A549 (cell line): ENCODE data around the gene LRP6. TPM values are rescaled to one million over a fixed set of nuclear protein-coding genes. Genes with fewer than 3 reads are reported as not detected.
"Not testable (repeated sequence)": the region's sequence is repeated elsewhere in the genome, so short reads cannot be mapped to it uniquely, and the experiment has no call there.

Experiments
- ATAC-seq, 2 experiments: fragments of 200-7000 bp in 1 of 2; fragments of >200 bp in 1 of 2; cut with Nextera tagmentation in 1 of 2; cut with Tn5 transposase in 1 of 2; 3 replicates each; pipeline versions ENCODE4 v1.8.0 to v1.9.1; 2018 to 2020; ENCODE audit warnings: mild to moderate bottlenecking in 1 of 2, moderate library complexity in 1 of 2
- CTCF ChIA-PET: fragments of 300-600 bp; sonication (Branson Sonifier 250); formaldehyde crosslinking; extraction: SDS; loops from one replicate; lab custom pipeline; 2021; ENCODE audit warnings: antibody characterized with exemption, inconsistent platforms; lab: Yijun Ruan, JAX
- POLR2A ChIA-PET: fragments of 350-600 bp; formaldehyde crosslinking; extraction: SDS; loops from one replicate; lab custom pipeline; 2021; ENCODE audit warnings: antibody characterized with exemption, inconsistent platforms; lab: Yijun Ruan, JAX
- DNase-seq, 2 experiments: peaks; one replicate each; pipeline versions ENCODE4 v3.0.0 to v3.0.0-alpha.2; 2011 to 2016; ENCODE audit warnings: low read depth in 1 of 2, low spot score in 1 of 2
- FAIRE-seq: peaks from 2 replicates; lab custom pipeline; 2011; peaks lifted over from hg19 to GRCh38; lab: Jason Lieb, UNC
- H3K27ac ChIP-seq, 2 experiments: fragments of >200 bp; sonication (Bioruptor Twin); formaldehyde crosslinking; 3 replicates each; pipeline ENCODE4 v1.5.1; 2016 to 2017
- H3K4me1 ChIP-seq: fragments of >200 bp; sonication (Bioruptor Twin); formaldehyde crosslinking; 3 replicates; pipeline ENCODE4 v1.6.1; 2016
- H3K4me2 ChIP-seq: fragments of >200 bp; sonication (Bioruptor Twin); formaldehyde crosslinking; 3 replicates; pipeline ENCODE4 v1.6.1; 2016
- H3K4me3 ChIP-seq: fragments of >200 bp; sonication (Bioruptor Twin); formaldehyde crosslinking; 3 replicates; pipeline ENCODE4 v1.5.1; 2016
- H3K9me3 ChIP-seq: fragments of >200 bp; sonication (Bioruptor Twin); formaldehyde crosslinking; 3 replicates; pipeline ENCODE4 v1.6.1; 2016
- CEBPB ChIP-seq, 2 experiments: fragments of >200 bp in 1 of 2; sonication (Bioruptor Twin) in 1 of 2; formaldehyde crosslinking in 1 of 2; IDR thresholded peaks; 2 replicates each; pipeline ENCODE4 v1.6.1; 2012 to 2016
- E2F6 ChIP-seq: IDR thresholded peaks from 2 replicates; pipeline ENCODE4 v1.6.1; 2012; ENCODE audit warnings: low read depth, borderline replicate concordance
- HDAC2 ChIP-seq: fragments of 200-600 bp; sonication (generic); IDR thresholded peaks from 2 replicates; pipeline ENCODE4 v1.6.1; 2016
- HMGXB4 ChIP-seq: fragments of 250-450 bp; sonication (Bioruptor Pico); IDR thresholded peaks from 2 replicates; pipeline ENCODE4 v1.5.0; 2021; ENCODE audit warnings: mild to moderate bottlenecking, moderate library complexity, borderline replicate concordance
- KDM1A ChIP-seq: fragments of 200-600 bp; sonication (generic); IDR thresholded peaks from 2 replicates; pipeline ENCODE4 v1.6.1; 2016; ENCODE audit warnings: low read depth, mild to moderate bottlenecking
- MAX ChIP-seq: IDR thresholded peaks from 2 replicates; pipeline ENCODE4 v1.6.1; 2012
- MAZ ChIP-seq: fragments of 150-350 bp; IDR thresholded peaks from 2 replicates; pipeline ENCODE4 v1.6.1; 2014; ENCODE audit warnings: antibody characterized with exemption, low read depth, low read length, borderline replicate concordance
- NPAS2 ChIP-seq: fragments of 250-450 bp; sonication (Bioruptor Pico); IDR thresholded peaks from 2 replicates; pipeline ENCODE4 v1.8.0; 2022; ENCODE audit warnings: mild to moderate bottlenecking, moderate library complexity, borderline replicate concordance
- POLR2A ChIP-seq: IDR thresholded peaks from 2 replicates; pipeline ENCODE4 v1.6.1; 2012; ENCODE audit warnings: mild to moderate bottlenecking, low read length
- RARB ChIP-seq: fragments of 250-450 bp; sonication (Bioruptor Pico); IDR thresholded peaks from 2 replicates; pipeline ENCODE4 v1.8.0; 2021; ENCODE audit warnings: mild to moderate bottlenecking, moderate library complexity
- REST ChIP-seq: fragments of 200-600 bp; sonication (generic); IDR thresholded peaks from 2 replicates; pipeline ENCODE4 v1.6.1; 2016; ENCODE audit warnings: antibody characterized with exemption, mild to moderate bottlenecking, moderate library complexity
- RFX5 ChIP-seq: fragments of 450-650 bp; IDR thresholded peaks from 2 replicates; pipeline ENCODE4 v1.7.1; 2014; ENCODE audit warnings: antibody characterized with exemption, mild to moderate bottlenecking, moderate library complexity
- SREBF2 ChIP-seq: fragments of 450-650 bp; IDR thresholded peaks from 2 replicates; pipeline ENCODE4 v1.6.1; 2014; ENCODE audit warnings: mild to moderate bottlenecking, moderate library complexity
- ZFP36 ChIP-seq: fragments of 450-650 bp; IDR thresholded peaks from 2 replicates; pipeline ENCODE4 v1.6.1; 2014; ENCODE audit warnings: borderline replicate concordance; ENCODE audit not compliant: partially characterized antibody
- WGBS: methylation state at CpG from one replicate; pipeline ENCODE4 v1.1.6; 2017; ENCODE audit errors: missing lambda C conversion rate; 5-methylcytosine and 5-hydroxymethylcytosine counted together
- polyA plus RNA-seq, 4 experiments: library from polyadenylated mRNA; depleted of rRNA in 3 of 4; stranded (reverse); fragments of >200 nt; fragmentation: RNase III in 1 of 4; extraction: RNeasy Plus Mini Kit Qiagen cat#74134 plus additional on column Dnase treatment in 1 of 4; gene quantifications; 2 replicates in 3 of 4; 3 replicates in 1 of 4; pipeline ENCODE4 v1.2.3, GENCODE V29; 2011 to 2017

The LRP6 gene
- polyA plus RNA-seq, 2 of the 4 experiments (the other 2 are of a cell fraction): 26.6 to 50.3 TPM

GRCh38 chr12:12266873-12267741, at the start of gene LRP6 (continued):
- TF ChIP-seq CEBPB (IDR thresholded peaks at IDR 0.05): peak in 1 of 2 experiments; percentile 9; a peak in 1 of 4 replicates

- DNase-seq (no peak), FAIRE-seq (no peak), ATAC-seq (no peak)
- TF ChIP-seq HMGXB4 (no peak), REST (no peak), POLR2A (no peak), MAX (no peak), SREBF2 (no peak), RFX5 (no peak), NPAS2 (CRISPR knock-in tag) (no peak), MAZ (no peak), RARB (CRISPR knock-in tag) (no peak), E2F6 (no peak), HDAC2 (no peak), KDM1A (no peak), ZFP36 (no peak)
- Histone ChIP-seq H3K4me2 (no peak overlapping the region), H3K4me3 (no peak overlapping the region), H3K4me1 (peaks cover 15% of the 10 kb centered on the region), H3K9me3 (no peaks in the 10 kb centered on the region), H3K27ac (no peak overlapping the region)
- ChIA-PET CTCF (interaction anchor here (1.0 to 2.2 kb wide), 3 partner anchors 11 to 230 kb away, joined by 3 to 11 read pairs (median 3); no protein-coding TSS in a partner anchor), POLR2A (interaction anchor here (1.0 kb wide), 1 partner anchor 49 kb away, joined by 3 read pairs; the partner anchor contains the start of gene LRP6)
Measured at GRCh38 chr12:12315838-12316237, 49.0 kb upstream of the LRP6 start.

GRCh38 chr12:12310695-12311094, 43.9 kb upstream of the LRP6 start:
- CTCF ChIA-PET: interaction anchor here (0.6 to 1.7 kb wide), 4 partner anchors 13 to 1539 kb away, joined by 3 to 6 read pairs (median 4); no protein-coding TSS in a partner anchor
- ATAC-seq, H3K4me3 ChIP-seq, DNase-seq, H3K27ac ChIP-seq, H3K9me3 ChIP-seq, H3K4me1 ChIP-seq, FAIRE-seq, H3K4me2 ChIP-seq: not testable (repeated sequence)
- 84% methylated on average over 10 of the region's 10 CpGs for WGBS
- POLR2A ChIA-PET: interaction anchor here (0.8 kb wide), 1 partner anchor 44 kb away, joined by 3 read pairs; the partner anchor contains the start of gene LRP6
